ENCODE measurements around the gene BEST1. TPM values are rescaled to one million over a fixed set of nuclear protein-coding genes. Genes with fewer than 3 reads are reported as not detected.

Gene BEST1
- total RNA-seq, 2 experiments from 2014 or later, result 0.14 to 0.25 TPM

DNA sequence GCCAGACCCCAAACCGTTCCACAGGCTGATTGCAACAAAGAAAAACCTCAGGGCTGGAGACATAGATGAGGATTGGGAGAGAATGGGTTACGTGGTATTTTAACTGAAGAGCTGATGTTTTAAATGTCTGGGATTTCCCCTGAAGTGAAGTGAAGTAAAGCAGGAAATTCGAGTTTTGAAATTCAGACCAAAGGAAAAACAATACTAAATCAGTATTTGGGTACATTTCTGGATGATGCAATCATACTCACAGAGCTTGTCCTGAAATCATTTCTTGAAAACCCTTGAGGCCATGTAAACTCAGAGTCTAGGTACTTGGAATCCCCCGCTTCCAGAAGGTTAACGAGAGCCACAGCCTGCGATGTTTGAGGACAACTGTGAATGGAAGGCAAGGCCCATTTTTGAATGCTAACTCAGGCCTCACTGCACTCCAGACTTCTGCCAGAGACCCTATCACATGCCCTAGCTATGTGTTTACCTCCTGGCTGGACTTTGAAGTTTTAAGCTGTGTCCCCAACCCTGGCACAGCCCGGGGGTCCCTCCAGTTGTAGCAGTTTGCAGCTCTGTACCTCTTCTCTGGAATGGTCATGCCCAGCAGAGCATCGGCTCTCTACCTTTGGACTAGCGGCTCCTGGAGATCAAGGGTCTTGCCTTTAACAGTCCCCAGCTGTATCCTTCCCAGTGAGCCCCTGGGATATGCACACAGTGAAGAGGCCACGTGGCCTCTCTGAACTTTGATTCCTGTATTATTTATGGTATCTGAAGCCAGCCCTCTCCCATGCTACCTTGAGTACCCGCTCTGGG lies 22.7 kb downstream of the BEST1 start:
- peak; percentile 17 for ATAC-seq (ENCODE audit: poor library complexity)
- CTCF ChIA-PET, result interaction anchor here (0.9 to 7.1 kb wide), 3 partner anchors 52 to 108 kb away, joined by 3 to 50 read pairs (median 11); no protein-coding TSS in a partner anchor
- peaks cover 44% of the 10 kb centered on the region for H3K4me1 Mint-ChIP-seq (ENCODE audit: low read depth)
- intact Hi-C loops (cut with DNase I, micrococcal nuclease), result no loop called here
- Histone ChIP-seq H3K36me3 (ENCODE audit: insufficient read depth, low read length) (no peaks in the 10 kb centered on the region), H3K9me3 (ENCODE audit: control insufficient read depth in 1 of 2, insufficient read depth in 1 of 2, low read length in 2 of 2) (no peaks in the 10 kb centered on the region), H3K4me3 (ENCODE audit: low read length) (no peak overlapping the region), H3K4me1 (ENCODE audit: insufficient read depth, low read length) (peaks cover 37% of the 10 kb centered on the region), H3K27ac (ENCODE audit: low read depth in 1 of 2, low read length in 2 of 2) (peak overlapping the region in 1 of 2 donors; percentile 50), H3K27me3 (ENCODE audit: control insufficient read depth in 1 of 2, insufficient read depth in 2 of 2, low read length in 2 of 2) (no peaks in the 10 kb centered on the region)
- POLR2A ChIA-PET, result interaction anchor here (0.5 to 2.3 kb wide), 3 partner anchors 11 to 309 kb away, joined by 3 to 9 read pairs (median 3); no protein-coding TSS in a partner anchor
- H3K9me3 Mint-ChIP-seq, result no peaks in the 10 kb centered on the region
- H3K27me3 Mint-ChIP-seq, result no peaks in the 10 kb centered on the region
- H3K4me3 Mint-ChIP-seq, result no peak overlapping the region
- H3K36me3 Mint-ChIP-seq (ENCODE audit: low read depth), result peaks cover 5% of the 10 kb centered on the region
- TF ChIP-seq, protein P1, sequence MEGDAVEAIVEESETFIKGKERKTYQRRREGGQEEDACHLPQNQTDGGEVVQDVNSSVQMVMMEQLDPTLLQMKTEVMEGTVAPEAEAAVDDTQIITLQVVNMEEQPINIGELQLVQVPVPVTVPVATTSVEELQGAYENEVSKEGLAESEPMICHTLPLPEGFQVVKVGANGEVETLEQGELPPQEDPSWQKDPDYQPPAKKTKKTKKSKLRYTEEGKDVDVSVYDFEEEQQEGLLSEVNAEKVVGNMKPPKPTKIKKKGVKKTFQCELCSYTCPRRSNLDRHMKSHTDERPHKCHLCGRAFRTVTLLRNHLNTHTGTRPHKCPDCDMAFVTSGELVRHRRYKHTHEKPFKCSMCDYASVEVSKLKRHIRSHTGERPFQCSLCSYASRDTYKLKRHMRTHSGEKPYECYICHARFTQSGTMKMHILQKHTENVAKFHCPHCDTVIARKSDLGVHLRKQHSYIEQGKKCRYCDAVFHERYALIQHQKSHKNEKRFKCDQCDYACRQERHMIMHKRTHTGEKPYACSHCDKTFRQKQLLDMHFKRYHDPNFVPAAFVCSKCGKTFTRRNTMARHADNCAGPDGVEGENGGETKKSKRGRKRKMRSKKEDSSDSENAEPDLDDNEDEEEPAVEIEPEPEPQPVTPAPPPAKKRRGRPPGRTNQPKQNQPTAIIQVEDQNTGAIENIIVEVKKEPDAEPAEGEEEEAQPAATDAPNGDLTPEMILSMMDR (IDR thresholded peaks at IDR 0.05), result no peak
- peak overlapping the region; percentile 37 for H3K27ac Mint-ChIP-seq
- DNase-seq, result peak in 2 of 14 experiments; percentile 63 to 65

DNA sequence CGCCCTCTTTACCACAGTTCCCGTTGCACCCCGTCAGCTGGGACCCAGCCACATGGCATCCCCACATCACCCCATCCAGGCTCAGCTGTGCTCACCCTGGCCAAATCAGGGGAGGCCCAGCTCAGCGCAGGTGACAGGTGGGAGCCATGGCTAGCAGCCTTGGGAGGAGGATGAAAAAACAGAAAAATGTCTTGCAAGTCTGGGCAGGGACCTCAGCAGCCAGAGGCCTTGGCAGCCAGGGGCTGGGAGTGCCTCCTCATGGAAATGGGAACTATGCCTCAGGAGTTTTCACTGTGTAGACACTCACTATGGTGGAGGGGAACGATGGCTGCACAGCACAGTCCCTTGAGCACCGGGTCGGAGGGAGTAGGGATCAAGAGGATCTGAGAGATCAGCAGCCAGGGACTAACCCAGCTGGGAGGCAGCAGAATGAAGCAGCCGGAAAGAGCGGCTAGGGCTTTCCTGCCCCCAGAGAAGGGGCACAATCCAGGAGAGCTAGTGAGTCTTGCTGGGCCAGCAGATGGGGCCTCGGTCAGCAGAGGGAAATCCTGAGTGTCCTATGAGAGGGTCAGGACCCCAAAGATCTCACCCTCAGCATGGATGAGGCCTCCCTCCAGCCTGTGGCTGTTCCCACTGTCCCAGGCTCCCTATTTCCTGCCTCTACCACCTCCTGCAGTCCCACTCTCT lies 23.5 kb downstream of the BEST1 start:
- no peaks in the 10 kb centered on the region for H3K36me3 ChIP-seq (ENCODE audit: insufficient read depth, low read length)
- no peak overlapping the region for H3K4me3 Mint-ChIP-seq
- no peaks in the 10 kb centered on the region for H3K36me3 Mint-ChIP-seq (ENCODE audit: low read depth)
- no peak overlapping the region for H3K4me3 ChIP-seq (ENCODE audit: low read length)
- no peak for DNase-seq
- intact Hi-C loops (cut with DNase I, micrococcal nuclease), result no loop called here
- no peaks in the 10 kb centered on the region for H3K27me3 ChIP-seq (ENCODE audit: control insufficient read depth in 1 of 2, insufficient read depth in 2 of 2, low read length in 2 of 2)
- H3K9me3 Mint-ChIP-seq, result no peaks in the 10 kb centered on the region
- ATAC-seq (ENCODE audit: poor library complexity), result no peak
- H3K4me1 ChIP-seq (ENCODE audit: insufficient read depth, low read length), result peaks cover 29% of the 10 kb centered on the region
- POLR2A ChIA-PET, result no interaction called here
- H3K27ac Mint-ChIP-seq, result no peak overlapping the region
- H3K27me3 Mint-ChIP-seq, result no peaks in the 10 kb centered on the region
- TF ChIP-seq, protein P1 (IDR thresholded peaks at IDR 0.05), result no peak
- H3K4me1 Mint-ChIP-seq (ENCODE audit: low read depth), result peaks cover 38% of the 10 kb centered on the region
- H3K9me3 ChIP-seq (ENCODE audit: control insufficient read depth in 1 of 2, insufficient read depth in 1 of 2, low read length in 2 of 2), result no peaks in the 10 kb centered on the region
- no peak overlapping the region for H3K27ac ChIP-seq (ENCODE audit: low read depth in 1 of 2, low read length in 2 of 2)
- CTCF ChIA-PET, result interaction anchor here (3.3 to 7.1 kb wide), 2 partner anchors 75 to 108 kb away, joined by 11 to 50 read pairs; no protein-coding TSS in a partner anchor

DNA sequence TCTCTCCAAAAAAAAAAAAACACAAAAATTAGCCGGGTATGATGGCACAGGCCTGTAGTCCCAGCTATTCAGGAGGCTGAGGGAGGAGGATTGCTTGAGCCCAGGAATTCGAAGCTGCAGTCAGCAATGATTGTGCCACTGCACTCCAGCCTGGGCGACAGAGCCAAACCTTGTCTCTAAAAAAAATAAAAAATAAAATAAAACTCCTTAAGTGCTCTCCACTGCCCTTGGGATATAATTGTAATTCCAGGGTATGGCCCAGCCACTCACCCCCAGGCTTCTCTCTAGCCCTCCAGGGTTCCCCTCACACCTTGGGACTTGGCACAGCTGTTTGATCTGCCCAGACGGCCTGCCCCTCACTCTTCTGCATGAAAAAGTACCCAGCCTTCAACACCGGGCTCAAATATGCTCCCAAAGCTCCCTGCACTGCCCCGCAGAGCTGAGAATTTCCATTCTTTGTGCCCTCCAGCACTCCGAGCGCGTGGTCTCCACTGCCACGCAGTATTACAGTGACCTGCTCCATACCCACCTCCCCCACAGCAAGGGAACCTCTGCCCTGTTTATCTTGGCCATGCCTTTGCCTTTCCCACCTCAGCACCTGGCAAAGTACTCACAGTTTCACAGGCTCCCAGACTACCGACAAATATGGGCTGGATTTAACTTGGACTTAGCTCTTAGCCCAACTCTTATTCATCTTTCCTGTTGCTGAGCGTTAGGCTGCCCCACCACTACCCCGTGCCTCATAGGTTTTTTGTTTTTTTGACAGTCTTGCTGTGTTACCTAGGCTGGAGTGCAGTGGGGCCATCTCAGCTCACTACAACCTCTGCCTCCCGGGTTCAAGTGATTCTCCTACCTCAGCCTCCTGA lies 24.8 kb downstream of the BEST1 start:
- H3K4me1 ChIP-seq (ENCODE audit: insufficient read depth, low read length), result peaks cover 24% of the 10 kb centered on the region
- H3K9me3 ChIP-seq (ENCODE audit: control insufficient read depth in 1 of 2, insufficient read depth in 1 of 2, low read length in 2 of 2), result no peaks in the 10 kb centered on the region
- H3K36me3 ChIP-seq (ENCODE audit: insufficient read depth, low read length), result no peaks in the 10 kb centered on the region
- H3K4me3 ChIP-seq (ENCODE audit: low read length), result no peak overlapping the region
- H3K27ac ChIP-seq (ENCODE audit: low read depth in 1 of 2, low read length in 2 of 2), result no peak overlapping the region
- H3K27me3 ChIP-seq (ENCODE audit: control insufficient read depth in 1 of 2, insufficient read depth in 2 of 2, low read length in 2 of 2), result no peaks in the 10 kb centered on the region
- intact Hi-C loops (cut with DNase I, micrococcal nuclease), result no loop called here
- Mint-ChIP-seq H3K4me1 (ENCODE audit: low read depth) (peaks cover 28% of the 10 kb centered on the region), H3K27ac (no peak overlapping the region), H3K4me3 (no peak overlapping the region), H3K36me3 (ENCODE audit: low read depth) (no peaks in the 10 kb centered on the region), H3K27me3 (no peaks in the 10 kb centered on the region), H3K9me3 (no peaks in the 10 kb centered on the region)
- DNase-seq (no peak), ATAC-seq (ENCODE audit: poor library complexity) (no peak)
- CTCF ChIA-PET, result interaction anchor here (1.3 kb wide), 1 partner anchor 107 kb away, joined by 5 read pairs; no protein-coding TSS in a partner anchor
- POLR2A ChIA-PET, result no interaction called here
- TF ChIP-seq, protein P1 (IDR thresholded peaks at IDR 0.05), result no peak
